Omental fat pad (tissue), 4 donors: ENCODE results near the gene SKOR2. TPM values are rescaled to one million over a fixed set of nuclear protein-coding genes. Genes with fewer than 3 reads are reported as not detected.

Source experiments
- small RNA-seq: library from RNA; depleted of rRNA; stranded (forward); fragments of <200 nt; gene quantifications from one replicate; pipeline ENCODE3, GENCODE V24; 2016
- total RNA-seq, 4 donors: library from RNA; depleted of rRNA; stranded (reverse); fragments of >200 nt; gene quantifications; one replicate each; pipeline ENCODE4 v1.1.0, GENCODE V29; 2016

Gene SKOR2
- total RNA-seq, 4 donors from 2014 or later = not detected

Small RNAs within 50 kb of the gene (small RNA-seq; reads per million reads assigned to genes)
- not detected for gene RNU6-1131P

Other genes starting within 250 kb of the SKOR2 start
- gene ELOA2, start 216.0 kb downstream of the SKOR2 start, total RNA-seq = not detected
- gene HDHD2, start 101.2 kb downstream of the SKOR2 start, total RNA-seq = 10 to 100 TPM; 16.7 to 35.5 (median 18.6) TPM
- gene IER3IP1, start 75.3 kb downstream of the SKOR2 start, total RNA-seq = 10 to 100 TPM; 11.3 to 18.6 (median 12.7) TPM